ENCODE measurements around the gene RNF17.

Gene RNF17

GRCh38 chr13:24911133-24911908 lies 147.4 kb downstream of the RNF17 start:
- no peak for DNase-seq (ENCODE audit: extremely low spot score)
- ChIA-PET CTCF (interaction anchor here (0.9 kb wide), 1 partner anchor 11 kb away, joined by 3 read pairs; no protein-coding TSS in a partner anchor), POLR2A (no interaction called here)
- no peak for TF ChIP-seq CTCF (IDR thresholded peaks at IDR 0.05; ENCODE audit: control extremely low read depth, extremely low read depth, low read depth, missing control alignments)

DNA sequence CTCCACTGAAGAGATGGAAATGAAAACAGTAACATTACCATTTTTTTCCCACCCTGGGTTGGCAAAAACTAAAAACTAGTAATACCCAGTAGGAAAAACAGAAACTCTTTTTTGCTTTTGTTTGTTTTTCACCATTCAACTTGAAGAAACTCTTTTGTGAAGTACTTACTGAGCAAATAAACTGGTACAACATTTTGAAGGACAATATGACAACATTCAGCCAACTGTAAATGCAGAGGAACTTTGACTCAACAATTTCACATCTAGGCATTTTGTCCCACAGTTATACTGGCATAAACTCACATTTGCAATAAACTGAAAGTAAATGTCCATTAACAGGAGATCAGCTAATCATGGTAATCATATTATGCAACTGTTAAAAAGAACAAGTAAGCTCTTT lies 152.5 kb downstream of the RNF17 start:
- ChIA-PET POLR2A (no interaction called here), CTCF (no interaction called here)

GRCh38 chr13:24921003-24921402 lies 157.0 kb downstream of the RNF17 start:
- no peak for DNase-seq (ENCODE audit: extremely low spot score)
- ChIA-PET POLR2A (interaction anchor here (0.7 kb wide), 1 partner anchor 42 kb away, joined by 4 read pairs; no protein-coding TSS in a partner anchor), CTCF (no interaction called here)
- no peak for TF ChIP-seq CTCF (IDR thresholded peaks at IDR 0.05; ENCODE audit: control extremely low read depth, extremely low read depth, low read depth, missing control alignments)

More for the DNA sequence above, 152.5 kb downstream of the RNF17 start:
- no peak for TF ChIP-seq CTCF (IDR thresholded peaks at IDR 0.05; ENCODE audit: control extremely low read depth, extremely low read depth, low read depth, missing control alignments)
- DNase-seq (ENCODE audit: extremely low spot score), result no peak

DNA sequence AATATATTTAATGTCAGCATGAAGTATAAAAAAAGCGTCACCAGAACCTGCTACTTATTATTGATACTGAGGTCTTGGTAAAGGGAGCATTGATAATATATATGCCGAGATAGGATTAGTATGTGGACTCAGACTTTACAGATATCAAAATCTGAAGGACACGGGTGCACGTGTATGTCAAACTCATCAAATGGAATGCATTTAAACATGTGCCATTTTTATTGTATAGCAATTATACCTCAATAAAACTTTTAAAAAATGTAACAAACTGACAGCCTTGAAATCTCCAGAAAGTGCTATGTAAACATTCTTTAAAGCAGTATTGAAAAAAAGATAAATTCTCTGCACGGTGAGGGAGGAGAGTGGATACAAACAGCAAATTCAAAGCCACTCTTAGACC lies 157.9 kb downstream of the RNF17 start:
- CTCF ChIA-PET, result no interaction called here
- no peak for TF ChIP-seq CTCF (IDR thresholded peaks at IDR 0.05; ENCODE audit: control extremely low read depth, extremely low read depth, low read depth, missing control alignments)
- no peak for DNase-seq (ENCODE audit: extremely low spot score)
- POLR2A ChIA-PET, result no interaction called here

DNA sequence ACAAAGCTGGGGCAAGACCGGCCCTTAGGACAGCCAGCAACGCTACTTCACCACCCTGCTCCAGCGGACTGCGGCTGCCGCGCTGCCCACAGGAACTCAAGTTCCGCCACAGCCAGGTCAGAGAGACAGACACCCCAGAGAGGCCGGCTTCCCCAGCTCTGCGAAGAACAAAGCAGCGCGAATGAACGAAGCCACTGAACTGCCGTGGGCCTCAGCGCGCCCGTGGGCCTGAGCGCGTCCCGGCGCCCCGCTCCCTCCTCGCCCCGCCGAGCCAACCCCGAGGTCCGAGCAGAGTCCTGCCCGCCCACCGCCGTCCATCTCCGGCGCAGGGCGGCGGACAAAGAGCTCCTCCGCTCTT lies 158.4 kb downstream of the RNF17 start:
- ChIA-PET POLR2A (no interaction called here), CTCF (no interaction called here)
- TF ChIP-seq CTCF (IDR thresholded peaks at IDR 0.05; ENCODE audit: control extremely low read depth, extremely low read depth, low read depth, missing control alignments), result no peak
- no peak for DNase-seq (ENCODE audit: extremely low spot score)

GRCh38 chr13:24922745-24923591 lies 159.0 kb downstream of the RNF17 start:
- CTCF ChIA-PET, result no interaction called here
- DNase-seq (ENCODE audit: extremely low spot score), result peak; percentile 93
- peak; percentile 7 for TF ChIP-seq CTCF (IDR thresholded peaks at IDR 0.05; ENCODE audit: control extremely low read depth, extremely low read depth, low read depth, missing control alignments)
- POLR2A ChIA-PET, result no interaction called here

Data from GM10248 (cell line).